HCT116 (cell line): Measurements from ENCODE around the gene LENG9. TPM values are rescaled to one million over a fixed set of nuclear protein-coding genes. Genes with fewer than 3 reads are reported as not detected.
A peak's percentile ranks its signal among the peaks of the same experiment; 100 is the strongest.

Source experiments
- ATAC-seq: fragments of 200-7000 bp; cut with Tn5 transposase; 2 replicates; pipeline ENCODE4 v1.9.1; 2020; ENCODE audit warnings: mild to moderate bottlenecking, moderate library complexity
- Bru-seq: library from RNA; stranded (reverse); fragments of 400-500 nt; gene quantifications from one replicate; lab custom pipeline; 2021; lab: Mats Ljungman, UMichigan
- BruChase-seq, 2 experiments: library from RNA; stranded (reverse); fragments of 400-500 nt; gene quantifications; one replicate each; lab custom pipeline; 2021; lab: Mats Ljungman, UMichigan
- BruUV-seq: library from RNA; stranded (reverse); fragments of 400-500 nt; replicated peaks from 2 replicates; lab custom pipeline; 2021; lab: Mats Ljungman, UMichigan
- CTCF ChIA-PET: fragments of 300-600 bp; sonication (Branson Sonifier 250); formaldehyde crosslinking; loops from one replicate; lab custom pipeline; 2021; ENCODE audit warnings: antibody characterized with exemption; lab: Charles Lee
- POLR2A ChIA-PET: fragments of 300-600, 350-600 bp; sonication (Branson Sonifier 250); formaldehyde crosslinking; loops from one replicate; lab custom pipeline; 2021; ENCODE audit warnings: antibody characterized with exemption; lab: Charles Lee
- RAD21 ChIA-PET, 2 experiments: fragments of 300-600 bp; sonication (Branson Sonifier 250); formaldehyde crosslinking; loops; one replicate each; lab custom pipeline; 2023; ENCODE audit warnings: low total read pairs in 2 of 2; ENCODE audit not compliant: uncharacterized antibody in 2 of 2, unreplicated experiment in 2 of 2, low non-redundant PET in 1 of 2; lab: Charles Lee
- DNase-seq: peaks from one replicate; pipeline ENCODE4 v3.0.0-alpha.2; 2010; ENCODE audit warnings: low read depth, low spot score
- H2AFZ ChIP-seq: fragments of 200-600 bp; shearing (Covaris generic), sonication (generic); 2 replicates; pipeline ENCODE4 v1.6.1; 2017; ENCODE audit warnings: low read depth, mixed run types, mixed read lengths, antibody characterized with exemption, low read length; ENCODE audit not compliant: poor library complexity, severe bottlenecking
- H3K27ac ChIP-seq: 2 replicates; pipeline ENCODE4 v1.5.1; 2012; ENCODE audit warnings: low read depth, low read length
- H3K27me3 ChIP-seq: fragments of 200-600 bp; sonication (generic); 2 replicates; pipeline ENCODE4 v1.6.1; 2016; ENCODE audit warnings: mixed run types, low read length, mixed read lengths; ENCODE audit not compliant: insufficient read depth
- H3K36me3 ChIP-seq, 2 experiments: fragments of 200-500 bp in 1 of 2; fragments of 200-600 bp in 1 of 2; sonication (Bioruptor generic) in 1 of 2; sonication (generic) in 1 of 2; 2 replicates each; pipeline versions ENCODE4 v1.5.1 to v1.6.1; 2014 to 2016; ENCODE audit warnings: low read length in 2 of 2, inconsistent platforms in 1 of 2, mixed read lengths in 1 of 2, mixed run types in 1 of 2; ENCODE audit not compliant: insufficient read depth in 2 of 2, control insufficient read depth in 1 of 2
- H3K4me1 ChIP-seq, 2 experiments: fragments of 200-600 bp in 1 of 2; sonication (generic) in 1 of 2; 2 replicates each; pipeline versions ENCODE4 v1.5.1 to v1.6.1; 2012 to 2017; ENCODE audit warnings: low read length in 2 of 2, inconsistent platforms in 1 of 2, mild to moderate bottlenecking in 1 of 2, mixed read lengths in 1 of 2, mixed run types in 1 of 2, moderate library complexity in 1 of 2; ENCODE audit not compliant: insufficient read depth in 2 of 2, control insufficient read depth in 1 of 2
- H3K4me2 ChIP-seq: fragments of 200-600 bp; sonication (generic); 2 replicates; pipeline ENCODE4 v1.6.1; 2017; ENCODE audit warnings: mixed run types, low read length, mixed read lengths
- H3K4me3 ChIP-seq, 2 experiments: fragments of 200-600 bp in 1 of 2; sonication (generic) in 1 of 2; replicated peaks in 1 of 2; 2 replicates each; pipeline ENCODE4 v1.5.1; 2011 to 2016; ENCODE audit warnings: low read length in 2 of 2, control low read depth in 1 of 2, low read depth in 1 of 2, mild to moderate bottlenecking in 1 of 2, mixed read lengths in 1 of 2, mixed run types in 1 of 2
- H3K79me2 ChIP-seq: fragments of 200-600 bp; sonication (generic); 2 replicates; pipeline ENCODE4 v1.6.1; 2017; ENCODE audit warnings: mild to moderate bottlenecking, mixed run types, low read length, moderate library complexity, mixed read lengths; ENCODE audit not compliant: insufficient read depth
- H3K9ac ChIP-seq: fragments of 200-600 bp; sonication (generic); 2 replicates; pipeline ENCODE4 v1.6.1; 2016; ENCODE audit warnings: low read length, mixed read lengths
- H3K9me2 ChIP-seq: fragments of 200-600 bp; sonication (generic), shearing (Covaris generic); 2 replicates; pipeline ENCODE4 v1.6.1; 2017; ENCODE audit warnings: mixed run types, mild to moderate bottlenecking, moderate library complexity; ENCODE audit not compliant: insufficient read depth
- H3K9me3 ChIP-seq, 2 experiments: fragments of 200-500 bp in 1 of 2; fragments of 200-600 bp in 1 of 2; sonication (Bioruptor generic) in 1 of 2; sonication (generic) in 1 of 2; 2 replicates each; pipeline ENCODE4 v1.6.1; 2014 to 2017; ENCODE audit warnings: low read length in 2 of 2, mixed read lengths in 2 of 2, inconsistent platforms in 1 of 2, low read depth in 1 of 2, mild to moderate bottlenecking in 1 of 2, mixed run types in 1 of 2, moderate library complexity in 1 of 2; ENCODE audit not compliant: control insufficient read depth in 1 of 2, insufficient read depth in 1 of 2
- H4K20me1 ChIP-seq: fragments of 200-600 bp; sonication (generic), shearing (Covaris generic); 2 replicates; pipeline ENCODE4 v1.6.1; 2017; ENCODE audit warnings: mixed run types, mild to moderate bottlenecking, moderate library complexity; ENCODE audit not compliant: insufficient read depth
- EGR1 ChIP-seq: IDR thresholded peaks from 2 replicates; pipeline ENCODE4 v1.6.1; 2012; ENCODE audit warnings: low read depth
- POLR2A ChIP-seq: IDR thresholded peaks from 2 replicates; pipeline ENCODE4 v1.7.0; 2011; ENCODE audit warnings: borderline replicate concordance; ENCODE audit not compliant: insufficient read depth, insufficient read length; ENCODE audit errors: extremely low read depth
- POLR2AphosphoS5 ChIP-seq: IDR thresholded peaks from 2 replicates; pipeline ENCODE4 v1.6.1; 2011; ENCODE audit warnings: mild to moderate bottlenecking, low read depth, low read length, moderate library complexity
- SIN3A ChIP-seq: IDR thresholded peaks from 2 replicates; pipeline ENCODE4 v1.6.1; 2012; ENCODE audit warnings: low read depth
- SP1 ChIP-seq: IDR thresholded peaks from 2 replicates; pipeline ENCODE4 v1.6.1; 2012; ENCODE audit warnings: low read depth
- SRF ChIP-seq: IDR thresholded peaks from 2 replicates; pipeline ENCODE4 v1.6.1; 2012; ENCODE audit warnings: low read depth
- YY1 ChIP-seq: IDR thresholded peaks from 2 replicates; pipeline ENCODE4 v1.6.1; 2011; ENCODE audit warnings: low read length, low read depth, moderate library complexity, mild to moderate bottlenecking; ENCODE audit not compliant: insufficient replicate concordance; ENCODE audit errors: extremely low read depth
- ZFX ChIP-seq: fragments of 450-650 bp; IDR thresholded peaks from 2 replicates; pipeline ENCODE4 v1.6.1; 2017
- intact Hi-C: fragments of 100-400 bp; cut with micrococcal nuclease; formaldehyde crosslinking; loops from 2 replicates; pipeline ENCODE4 v1.10.0; 2022
- long read RNA-seq: library from polyadenylated mRNA; unstranded; transcript quantifications from one replicate; pipeline ENCODE4 v2.0.0, GENCODE V29; 2021; ENCODE audit not compliant: unreplicated experiment
- polyA plus RNA-seq: library from polyadenylated mRNA; unstranded; fragments of >200 nt; gene quantifications from 2 replicates; pipeline ENCODE4 v1.2.1, GENCODE V29; 2012; ENCODE audit warnings: missing spikeins
- total RNA-seq: library from RNA; stranded (reverse); gene quantifications from one replicate; pipeline ENCODE4 v1.2.1, GENCODE V29; 2021; ENCODE audit not compliant: unreplicated experiment
- TF ChIP-seq, protein P1 (sequence below): IDR thresholded peaks from 2 replicates; pipeline ENCODE4 v1.6.1; 2012
- TF ChIP-seq, protein P2 (sequence below): IDR thresholded peaks from 2 replicates; pipeline ENCODE4 v1.6.1; 2012

The LENG9 gene
- total RNA-seq (9.0 TPM), Bru-seq, nascent RNA (percentile 55 among the genes with signal in this experiment), BruChase-seq, experiment 1, labeled RNA remaining after a 6-hour chase (percentile 23 among the genes with signal in this experiment), BruChase-seq, experiment 2, labeled RNA remaining after a 2-hour chase (percentile 49 among the genes with signal in this experiment)
- polyA plus RNA-seq, result 4.9 and 6.4 TPM in 2 replicates
- long read RNA-seq, partial matches to known transcripts, result 0 of 1 reads
- long read RNA-seq, other reads (novel, unspliced or antisense), result 0 of 1 reads

DNA sequence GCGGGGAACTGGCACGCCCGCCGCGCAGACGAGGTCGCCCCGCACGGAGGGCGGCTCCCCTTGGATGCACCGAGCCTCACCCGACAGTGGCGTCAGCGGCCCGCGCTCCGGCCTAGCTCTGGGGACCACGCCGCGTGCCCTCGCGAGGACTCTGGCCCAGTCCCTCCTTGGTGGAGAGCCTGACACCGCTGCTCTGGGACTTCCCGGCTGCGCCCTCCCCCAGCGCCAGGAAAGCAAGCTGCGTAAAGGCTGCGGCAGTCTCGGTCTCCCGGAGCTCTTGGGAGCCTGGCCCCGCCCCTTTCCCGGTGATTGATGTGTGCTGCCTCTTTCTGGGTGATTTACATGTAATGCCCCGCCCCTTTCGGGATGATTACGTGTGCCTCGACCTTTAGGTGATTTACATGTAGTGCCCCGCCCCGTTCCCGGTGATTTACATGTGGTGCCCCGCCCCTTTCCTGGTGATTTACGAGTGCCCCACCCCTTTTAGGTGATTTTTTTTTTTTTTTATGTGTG, at the start of gene LENG9:
Gene LENG9, minus strand, starts transcription at position 248 of the 513 bp plus-strand sequence. CDS start 252 bp downstream, outside the sequence.
- TF ChIP-seq POLR2A, result peak; percentile 84
- no peak for TF ChIP-seq EGR1
- 0 out of 2 replicates have a peak, but pooled peaks have one; percentile 16 for TF ChIP-seq SIN3A
- peak; percentile 96 for TF ChIP-seq POLR2AphosphoS5
- TF ChIP-seq, protein P1, sequence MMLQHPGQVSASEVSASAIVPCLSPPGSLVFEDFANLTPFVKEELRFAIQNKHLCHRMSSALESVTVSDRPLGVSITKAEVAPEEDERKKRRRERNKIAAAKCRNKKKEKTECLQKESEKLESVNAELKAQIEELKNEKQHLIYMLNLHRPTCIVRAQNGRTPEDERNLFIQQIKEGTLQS, result no peak
- peak; percentile 71; the same call in 1 of the 2 replicates for TF ChIP-seq SP1
- TF ChIP-seq, protein P2, sequence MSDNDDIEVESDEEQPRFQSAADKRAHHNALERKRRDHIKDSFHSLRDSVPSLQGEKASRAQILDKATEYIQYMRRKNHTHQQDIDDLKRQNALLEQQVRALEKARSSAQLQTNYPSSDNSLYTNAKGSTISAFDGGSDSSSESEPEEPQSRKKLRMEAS, result peak; percentile 57; the same call in 1 of the 2 replicates
- peak; percentile 91 for TF ChIP-seq ZFX
- TF ChIP-seq SRF, result no peak
- TF ChIP-seq YY1, result no peak
- H4K20me1 ChIP-seq, result no peaks in the 10 kb centered on the region
- peaks cover 15 to 17% of the 10 kb centered on the region in 2 experiments; a peak in 3 of 4 replicates for H3K36me3 ChIP-seq
- DNase-seq, result peak; percentile 99
- no TSS peak for BruUV-seq
- H3K9me2 ChIP-seq, result no peaks in the 10 kb centered on the region
- H2AFZ ChIP-seq, result no peak within 1 kb of the TSS
- H3K4me2 ChIP-seq, result peak within 1 kb of the TSS; percentile 97
- ATAC-seq, result peak; percentile 60
- peak within 1 kb of the TSS; percentile 61 to 83 for H3K4me3 ChIP-seq
- peaks cover 7 to 26% of the 10 kb centered on the region in 2 experiments; a peak in 3 of 4 replicates for H3K4me1 ChIP-seq
- CTCF ChIA-PET, result interaction anchor here (1.0 to 1.6 kb wide), 2 partner anchors 14 to 15 kb away, joined by 5 to 8 read pairs; partner anchors contain the start of gene LENG8
- POLR2A ChIA-PET, result interaction anchor here (0.6 to 1.9 kb wide), 8 partner anchors 9 to 626 kb away, joined by 3 to 17 read pairs (median 4); partner anchors contain the start of genes CDC42EP5 and LENG8
- H3K79me2 ChIP-seq, result peaks cover 38% of the 10 kb centered on the region
- intact Hi-C loops, result loop anchor here (1.0 kb wide), 1 partner anchor 14 kb away; the partner anchor contains the start of gene LENG8
- peak within 1 kb of the TSS; percentile 99 for H3K27ac ChIP-seq
- H3K27me3 ChIP-seq, result no peaks in the 10 kb centered on the region
- RAD21 ChIA-PET, result no interaction called here
- no peaks in the 10 kb centered on the region for H3K9me3 ChIP-seq
- peak within 1 kb of the TSS; percentile 96 for H3K9ac ChIP-seq
